Choroid plexus epithelial cell (primary cell): Measurements from ENCODE around the gene SPATA25.

ENCODE experiments used
- DNase-seq: peaks from one replicate; pipeline ENCODE4 v3.0.0-alpha.2; 2010; ENCODE audit warnings: low read depth
- H3K4me3 ChIP-seq: 2 replicates; pipeline ENCODE4 v1.5.1; 2011; ENCODE audit warnings: low read depth, mild to moderate bottlenecking, control low read depth, low read length, moderate library complexity
- TF ChIP-seq, protein P1 (sequence below): conservative IDR thresholded peaks from 2 replicates; pipeline ENCODE4 v1.5.1; 2011; ENCODE audit warnings: low read depth, mild to moderate bottlenecking, control low read depth, inconsistent platforms, low read length, moderate library complexity

SPATA25 gene

DNA sequence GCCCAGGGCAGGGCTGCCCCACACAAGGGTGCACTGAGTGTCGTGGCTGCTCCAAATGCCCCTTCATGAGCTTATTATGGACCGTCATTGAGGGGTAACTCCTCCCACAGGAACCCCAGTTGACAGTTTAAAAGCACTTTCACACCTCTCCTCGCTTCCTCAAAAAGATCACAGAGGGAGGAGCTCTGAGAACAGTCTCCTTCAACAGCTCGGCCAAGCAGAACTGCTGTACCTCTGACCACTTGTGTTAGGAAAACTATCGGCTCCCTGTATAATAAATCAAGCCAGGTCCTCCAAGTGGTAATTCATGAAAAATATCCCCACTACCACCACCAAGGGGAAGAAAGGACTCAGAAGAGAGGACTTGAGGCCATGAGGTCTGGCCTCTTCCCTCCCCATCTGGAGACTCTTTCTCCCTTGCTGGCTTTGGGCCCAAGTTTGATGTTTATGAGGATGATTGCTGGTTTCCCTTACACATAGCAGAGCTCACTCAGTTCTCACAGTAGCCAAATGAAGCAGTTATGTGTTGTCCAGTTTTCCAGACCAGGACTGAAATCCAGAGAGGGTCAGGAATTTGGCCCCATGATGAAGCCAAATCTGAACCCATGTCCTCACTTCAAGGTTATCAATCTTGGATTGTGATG, 45.1 kb downstream of the SPATA25 start:
- TF ChIP-seq, protein P1, sequence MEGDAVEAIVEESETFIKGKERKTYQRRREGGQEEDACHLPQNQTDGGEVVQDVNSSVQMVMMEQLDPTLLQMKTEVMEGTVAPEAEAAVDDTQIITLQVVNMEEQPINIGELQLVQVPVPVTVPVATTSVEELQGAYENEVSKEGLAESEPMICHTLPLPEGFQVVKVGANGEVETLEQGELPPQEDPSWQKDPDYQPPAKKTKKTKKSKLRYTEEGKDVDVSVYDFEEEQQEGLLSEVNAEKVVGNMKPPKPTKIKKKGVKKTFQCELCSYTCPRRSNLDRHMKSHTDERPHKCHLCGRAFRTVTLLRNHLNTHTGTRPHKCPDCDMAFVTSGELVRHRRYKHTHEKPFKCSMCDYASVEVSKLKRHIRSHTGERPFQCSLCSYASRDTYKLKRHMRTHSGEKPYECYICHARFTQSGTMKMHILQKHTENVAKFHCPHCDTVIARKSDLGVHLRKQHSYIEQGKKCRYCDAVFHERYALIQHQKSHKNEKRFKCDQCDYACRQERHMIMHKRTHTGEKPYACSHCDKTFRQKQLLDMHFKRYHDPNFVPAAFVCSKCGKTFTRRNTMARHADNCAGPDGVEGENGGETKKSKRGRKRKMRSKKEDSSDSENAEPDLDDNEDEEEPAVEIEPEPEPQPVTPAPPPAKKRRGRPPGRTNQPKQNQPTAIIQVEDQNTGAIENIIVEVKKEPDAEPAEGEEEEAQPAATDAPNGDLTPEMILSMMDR, result no peak
- no peak overlapping the region for H3K4me3 ChIP-seq
- peak; percentile 62 for DNase-seq

- no peak overlapping the region for H3K4me3 ChIP-seq
- TF ChIP-seq, protein P1, result no peak
- DNase-seq, result no peak
These were observed 45.9 kb downstream of the SPATA25 start for GRCh38 chr20:45841407-45842129.

DNA sequence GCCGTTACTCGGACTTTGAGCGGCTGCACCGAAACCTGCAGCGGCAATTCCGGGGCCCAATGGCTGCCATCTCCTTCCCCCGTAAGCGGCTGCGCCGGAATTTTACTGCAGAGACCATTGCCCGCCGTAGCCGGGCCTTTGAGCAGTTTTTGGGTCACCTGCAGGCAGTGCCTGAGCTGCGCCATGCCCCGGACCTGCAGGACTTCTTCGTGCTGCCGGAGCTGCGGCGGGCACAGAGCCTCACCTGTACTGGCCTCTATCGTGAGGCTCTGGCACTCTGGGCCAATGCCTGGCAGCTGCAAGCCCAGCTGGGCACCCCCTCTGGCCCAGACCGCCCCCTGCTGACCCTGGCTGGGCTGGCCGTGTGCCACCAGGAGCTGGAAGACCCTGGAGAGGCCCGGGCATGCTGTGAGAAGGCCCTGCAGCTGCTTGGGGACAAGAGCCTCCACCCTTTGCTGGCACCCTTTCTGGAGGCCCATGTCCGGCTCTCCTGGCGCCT, 46.7 kb downstream of the SPATA25 start:
- no peak for DNase-seq
- TF ChIP-seq, protein P1, result no peak
- H3K4me3 ChIP-seq, result no peak overlapping the region

- no peak overlapping the region for H3K4me3 ChIP-seq
- TF ChIP-seq, protein P1, result no peak
- no peak for DNase-seq
These were observed 50.6 kb downstream of the SPATA25 start for GRCh38 chr20:45836841-45837240.
